ENCODE results near the gene OSBPL8.

The OSBPL8 gene

DNA sequence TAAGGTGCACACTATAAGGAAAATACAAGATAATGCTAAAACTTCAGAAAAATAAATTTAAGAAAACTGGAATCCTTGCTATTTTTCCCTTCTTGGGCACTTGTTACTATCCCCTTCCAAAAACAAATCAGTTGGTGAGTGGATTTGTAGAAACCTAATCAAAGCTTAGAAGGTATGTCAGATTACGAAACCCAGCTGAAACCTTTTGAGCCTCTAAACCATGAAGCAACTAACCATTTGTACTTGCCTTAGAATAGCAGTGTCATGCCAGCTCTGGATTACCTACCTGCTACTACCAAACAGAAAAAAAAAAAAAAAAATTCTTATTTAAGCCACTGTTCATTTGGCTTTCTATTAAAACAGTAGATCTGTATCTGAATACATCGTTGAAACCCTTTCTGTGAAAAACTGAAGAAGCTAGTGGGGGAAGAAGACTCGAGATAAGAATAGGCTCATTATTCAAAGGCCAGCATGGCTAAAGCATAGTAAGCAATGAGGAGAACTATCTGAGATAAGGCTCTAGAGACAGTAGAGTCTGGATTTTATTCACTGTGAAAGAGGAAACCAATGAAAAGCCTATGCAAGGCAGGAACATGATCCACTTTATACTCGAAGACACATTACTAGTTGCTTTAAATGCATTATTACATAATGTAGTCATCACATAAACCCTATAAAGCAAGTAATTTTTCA is 30.2 kb downstream of the OSBPL8 start:
- Histone ChIP-seq H2BK12ac (ENCODE audit: low read length) (no peak overlapping the region), H3K79me1 (ENCODE audit: low read depth, low read length) (no peaks in the 10 kb centered on the region), H2BK5ac (ENCODE audit: low read length) (no peak overlapping the region), H2BK15ac (ENCODE audit: low read length) (no peak overlapping the region), H2AFZ (ENCODE audit: low read length) (no peak overlapping the region), H3K36me3 (replicated peaks in 1 of 2; ENCODE audit: control insufficient read depth in 2 of 2, insufficient read depth in 2 of 2, low read length in 2 of 2) (peaks cover 0 to 5% of the 10 kb centered on the region in 2 donors), H3K4me2 (ENCODE audit: insufficient read depth, low read length, poor library complexity, severe bottlenecking) (no peak overlapping the region), H3K4me1 (ENCODE audit: control insufficient read depth in 2 of 2, insufficient read depth in 1 of 2, low read depth in 1 of 2, low read length in 2 of 2) (no peaks in the 10 kb centered on the region), H4K91ac (ENCODE audit: low read depth, low read length, poor library complexity) (no peak overlapping the region), H3K27ac (replicated peaks; ENCODE audit: low read length) (no peak overlapping the region), H3K9me3 (replicated peaks in 1 of 2; ENCODE audit: control insufficient read depth in 2 of 2, insufficient read depth in 1 of 2, low read depth in 1 of 2, low read length in 2 of 2) (peaks cover 0 to 6% of the 10 kb centered on the region in 2 donors), H3K27me3 (ENCODE audit: control insufficient read depth in 3 of 3, insufficient read depth in 3 of 3, low read depth in 1 of 3, low read length in 3 of 3) (no peaks in the 10 kb centered on the region), H3K23ac (ENCODE audit: low read depth, low read length, poor library complexity) (no peak overlapping the region), H2BK120ac (ENCODE audit: low read depth, low read length) (no peak overlapping the region), H3K4ac (ENCODE audit: low read length) (no peak overlapping the region), H3K4me3 (ENCODE audit: low read length in 2 of 2) (no peak overlapping the region), H2AK5ac (ENCODE audit: low read depth, low read length) (no peak overlapping the region), H3K14ac (ENCODE audit: low read length) (no peak overlapping the region), H3K9ac (ENCODE audit: low read depth, low read length, poor library complexity) (no peak overlapping the region), H4K8ac (ENCODE audit: low read depth, low read length) (no peak overlapping the region), H3K18ac (ENCODE audit: low read length) (no peak overlapping the region)
- WGBS, 2 donors (ENCODE audit: extremely low coverage in 2 of 2, insufficient read length in 2 of 2, insufficient replicate concordance in 1 of 2) = no CpG with 5 or more reads among the region's 4 CpGs
- DNase-seq (ENCODE audit: low spot score) = no peak

DNA sequence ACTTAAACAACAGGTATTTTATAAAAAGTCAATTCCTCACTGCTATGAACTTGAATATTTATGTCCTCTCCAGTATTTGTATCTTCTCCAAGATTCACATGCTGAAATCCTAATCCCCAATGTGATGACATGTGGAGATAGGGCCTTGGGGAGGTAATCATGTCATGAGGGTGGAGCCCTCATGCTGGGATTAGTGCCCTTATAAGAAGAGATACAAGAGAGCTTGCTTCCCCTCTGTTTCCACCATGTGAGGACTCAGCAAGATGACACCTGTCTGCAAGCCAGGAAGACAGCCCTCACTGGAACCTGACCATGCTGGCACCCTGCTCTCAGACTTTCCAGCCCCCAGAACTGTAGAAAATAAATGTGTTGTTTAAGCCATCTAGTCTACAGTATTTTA is 36.2 kb downstream of the OSBPL8 start:
- Histone ChIP-seq H2BK15ac (ENCODE audit: low read length) (no peak overlapping the region), H4K8ac (ENCODE audit: low read depth, low read length) (no peak overlapping the region), H3K4me2 (ENCODE audit: insufficient read depth, low read length, poor library complexity, severe bottlenecking) (no peak overlapping the region), H3K14ac (ENCODE audit: low read length) (peak overlapping the region; percentile 21), H3K4ac (ENCODE audit: low read length) (no peak overlapping the region), H3K4me1 (ENCODE audit: control insufficient read depth in 2 of 2, insufficient read depth in 1 of 2, low read depth in 1 of 2, low read length in 2 of 2) (no peaks in the 10 kb centered on the region), H3K9ac (ENCODE audit: low read depth, low read length, poor library complexity) (no peak overlapping the region), H3K18ac (ENCODE audit: low read length) (no peak overlapping the region), H3K23ac (ENCODE audit: low read depth, low read length, poor library complexity) (no peak overlapping the region), H2BK12ac (ENCODE audit: low read length) (no peak overlapping the region), H2AK5ac (ENCODE audit: low read depth, low read length) (no peak overlapping the region), H2BK120ac (ENCODE audit: low read depth, low read length) (no peak overlapping the region), H4K91ac (ENCODE audit: low read depth, low read length, poor library complexity) (no peak overlapping the region), H3K4me3 (ENCODE audit: low read length in 2 of 2) (no peak overlapping the region), H3K27me3 (ENCODE audit: control insufficient read depth in 3 of 3, insufficient read depth in 3 of 3, low read depth in 1 of 3, low read length in 3 of 3) (no peaks in the 10 kb centered on the region), H3K36me3 (replicated peaks in 1 of 2; ENCODE audit: control insufficient read depth in 2 of 2, insufficient read depth in 2 of 2, low read length in 2 of 2) (peaks cover 3 to 4% of the 10 kb centered on the region in 2 donors), H2BK5ac (ENCODE audit: low read length) (no peak overlapping the region), H3K27ac (replicated peaks; ENCODE audit: low read length) (no peak overlapping the region), H2AFZ (ENCODE audit: low read length) (no peak overlapping the region), H3K9me3 (replicated peaks in 1 of 2; ENCODE audit: control insufficient read depth in 2 of 2, insufficient read depth in 1 of 2, low read depth in 1 of 2, low read length in 2 of 2) (peaks cover 5 to 46% of the 10 kb centered on the region in 2 donors), H3K79me1 (ENCODE audit: low read depth, low read length) (no peaks in the 10 kb centered on the region)
- DNase-seq (ENCODE audit: low spot score) = no peak

DNA sequence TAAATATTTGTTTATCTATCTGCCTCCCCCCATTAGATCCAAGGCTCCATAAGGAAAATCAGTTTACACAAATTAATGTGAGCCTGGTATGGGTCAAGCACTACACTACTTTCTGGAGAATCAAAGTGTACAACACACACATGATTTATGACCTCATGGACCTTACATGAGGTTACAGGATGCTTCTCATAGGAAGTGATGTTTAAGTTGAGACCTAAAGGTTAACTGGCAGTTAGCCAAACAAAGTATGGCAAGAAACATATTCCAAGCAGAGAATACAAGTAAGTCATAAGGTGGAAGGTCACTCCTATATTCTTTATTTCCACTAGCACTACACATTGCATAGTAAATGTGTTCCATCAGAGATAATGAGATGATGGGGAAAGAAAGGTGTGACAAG is 39.2 kb downstream of the OSBPL8 start:
- no peaks in the 10 kb centered on the region for H3K4me1 ChIP-seq (ENCODE audit: control insufficient read depth in 2 of 2, insufficient read depth in 1 of 2, low read depth in 1 of 2, low read length in 2 of 2)
- no peak for DNase-seq (ENCODE audit: low spot score)
- no peak overlapping the region for H3K4me3 ChIP-seq (ENCODE audit: low read length in 2 of 2)
- no peak overlapping the region for H2AFZ ChIP-seq (ENCODE audit: low read length)
- no peak overlapping the region for H3K18ac ChIP-seq (ENCODE audit: low read length)
- H2BK5ac ChIP-seq (ENCODE audit: low read length) = no peak overlapping the region
- no peak overlapping the region for H4K8ac ChIP-seq (ENCODE audit: low read depth, low read length)
- no peak overlapping the region for H3K14ac ChIP-seq (ENCODE audit: low read length)
- H3K4ac ChIP-seq (ENCODE audit: low read length) = no peak overlapping the region
- no peak overlapping the region for H2BK12ac ChIP-seq (ENCODE audit: low read length)
- peaks cover 9 to 46% of the 10 kb centered on the region in 2 donors for H3K9me3 ChIP-seq (replicated peaks in 1 of 2; ENCODE audit: control insufficient read depth in 2 of 2, insufficient read depth in 1 of 2, low read depth in 1 of 2, low read length in 2 of 2)
- peaks cover 6 to 8% of the 10 kb centered on the region in 2 donors for H3K36me3 ChIP-seq (replicated peaks in 1 of 2; ENCODE audit: control insufficient read depth in 2 of 2, insufficient read depth in 2 of 2, low read length in 2 of 2)
- H4K91ac ChIP-seq (ENCODE audit: low read depth, low read length, poor library complexity) = no peak overlapping the region
- no peak overlapping the region for H3K27ac ChIP-seq (replicated peaks; ENCODE audit: low read length)
- no peak overlapping the region for H3K23ac ChIP-seq (ENCODE audit: low read depth, low read length, poor library complexity)
- H2BK120ac ChIP-seq (ENCODE audit: low read depth, low read length) = no peak overlapping the region
- no peaks in the 10 kb centered on the region for H3K27me3 ChIP-seq (ENCODE audit: control insufficient read depth in 3 of 3, insufficient read depth in 3 of 3, low read depth in 1 of 3, low read length in 3 of 3)
- no peak overlapping the region for H2AK5ac ChIP-seq (ENCODE audit: low read depth, low read length)
- no peak overlapping the region for H2BK15ac ChIP-seq (ENCODE audit: low read length)
- H3K4me2 ChIP-seq (ENCODE audit: insufficient read depth, low read length, poor library complexity, severe bottlenecking) = no peak overlapping the region
- H3K9ac ChIP-seq (ENCODE audit: low read depth, low read length, poor library complexity) = no peak overlapping the region
- H3K79me1 ChIP-seq (ENCODE audit: low read depth, low read length) = peaks cover 4% of the 10 kb centered on the region

DNA sequence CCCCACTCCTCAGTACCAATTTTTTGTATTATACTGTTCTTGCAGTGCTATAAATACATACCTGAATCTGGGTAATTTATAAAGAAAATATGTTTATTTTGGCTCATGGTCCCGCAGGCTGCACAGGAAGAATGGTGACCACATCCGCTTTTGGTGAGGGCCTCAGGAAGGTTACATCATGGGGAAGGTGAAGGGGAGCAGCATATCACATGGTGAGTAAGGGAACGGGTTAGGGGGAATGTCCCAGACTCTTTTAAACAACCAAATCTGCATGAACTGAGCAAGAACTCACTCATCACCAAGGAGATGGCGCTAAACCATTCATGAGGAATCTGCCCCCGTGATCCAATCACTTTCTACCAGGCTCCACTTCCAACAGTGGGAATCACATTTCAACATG is 40.0 kb downstream of the OSBPL8 start:
- H4K91ac ChIP-seq (ENCODE audit: low read depth, low read length, poor library complexity) = no peak overlapping the region
- no peak overlapping the region for H4K8ac ChIP-seq (ENCODE audit: low read depth, low read length)
- H2BK12ac ChIP-seq (ENCODE audit: low read length) = no peak overlapping the region
- H2AK5ac ChIP-seq (ENCODE audit: low read depth, low read length) = no peak overlapping the region
- no peak overlapping the region for H3K4me3 ChIP-seq (ENCODE audit: low read length in 2 of 2)
- H2BK5ac ChIP-seq (ENCODE audit: low read length) = no peak overlapping the region
- no peak overlapping the region for H3K4ac ChIP-seq (ENCODE audit: low read length)
- H3K27me3 ChIP-seq (ENCODE audit: control insufficient read depth in 3 of 3, insufficient read depth in 3 of 3, low read depth in 1 of 3, low read length in 3 of 3) = no peaks in the 10 kb centered on the region
- H3K9me3 ChIP-seq (replicated peaks in 1 of 2; ENCODE audit: control insufficient read depth in 2 of 2, insufficient read depth in 1 of 2, low read depth in 1 of 2, low read length in 2 of 2) = peaks cover 11 to 52% of the 10 kb centered on the region in 2 donors
- peaks cover 4% of the 10 kb centered on the region for H3K79me1 ChIP-seq (ENCODE audit: low read depth, low read length)
- no peak overlapping the region for H2BK15ac ChIP-seq (ENCODE audit: low read length)
- no peak overlapping the region for H2AFZ ChIP-seq (ENCODE audit: low read length)
- H3K27ac ChIP-seq (replicated peaks; ENCODE audit: low read length) = no peak overlapping the region
- H3K18ac ChIP-seq (ENCODE audit: low read length) = no peak overlapping the region
- WGBS, 2 donors (ENCODE audit: extremely low coverage in 2 of 2, insufficient read length in 2 of 2, insufficient replicate concordance in 1 of 2) = no CpG with 5 or more reads among the region's 5 CpGs
- DNase-seq (ENCODE audit: low spot score) = no peak
- H3K9ac ChIP-seq (ENCODE audit: low read depth, low read length, poor library complexity) = no peak overlapping the region
- H3K23ac ChIP-seq (ENCODE audit: low read depth, low read length, poor library complexity) = no peak overlapping the region
- H3K4me1 ChIP-seq (ENCODE audit: control insufficient read depth in 2 of 2, insufficient read depth in 1 of 2, low read depth in 1 of 2, low read length in 2 of 2) = no peaks in the 10 kb centered on the region
- no peak overlapping the region for H3K4me2 ChIP-seq (ENCODE audit: insufficient read depth, low read length, poor library complexity, severe bottlenecking)
- H2BK120ac ChIP-seq (ENCODE audit: low read depth, low read length) = no peak overlapping the region
- H3K14ac ChIP-seq (ENCODE audit: low read length) = no peak overlapping the region
- H3K36me3 ChIP-seq (replicated peaks in 1 of 2; ENCODE audit: control insufficient read depth in 2 of 2, insufficient read depth in 2 of 2, low read length in 2 of 2) = peaks cover 7 to 15% of the 10 kb centered on the region in 2 donors
